Panc1 (cell line): ENCODE results near the gene ASCC2.

ENCODE experiments used
- POLR2AphosphoS5 ChIP-seq: IDR thresholded peaks from 2 replicates; pipeline ENCODE4 v1.6.1; 2012; ENCODE audit warnings: mild to moderate bottlenecking, low read depth, low read length, moderate library complexity
- TF ChIP-seq, protein P1 (sequence below): fragments of 450-650 bp; IDR thresholded peaks from 2 replicates; pipeline ENCODE4 v1.5.1; 2017; ENCODE audit warnings: mild to moderate bottlenecking
- TF ChIP-seq, protein P2 (sequence below), 2 experiments: IDR thresholded peaks; 2 replicates each; pipeline ENCODE4 v1.6.1; 2011 to 2012; ENCODE audit warnings: low read depth in 2 of 2, control low read depth in 1 of 2, low read length in 1 of 2, mild to moderate bottlenecking in 1 of 2, moderate library complexity in 1 of 2; ENCODE audit not compliant: insufficient read depth in 1 of 2

DNA sequence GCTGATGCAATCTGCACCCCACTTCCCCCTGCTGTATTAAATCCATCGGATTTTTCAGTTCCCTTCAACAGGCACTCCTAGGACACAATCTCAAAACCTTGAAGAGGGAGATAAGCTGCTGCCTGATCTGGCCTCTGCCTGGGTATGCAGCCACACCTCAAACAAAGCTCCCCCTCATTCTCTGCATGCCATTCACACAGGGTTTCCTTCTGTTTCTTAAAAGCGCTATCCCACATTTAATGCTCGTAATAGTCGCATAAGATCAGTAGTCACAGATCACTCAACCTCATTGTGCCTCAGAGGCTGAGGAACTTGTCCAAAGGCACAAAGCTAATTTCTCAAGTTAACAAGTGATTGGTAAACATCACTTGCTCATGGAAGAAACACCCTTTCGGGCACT is 36.9 kb downstream of the ASCC2 start:
- TF ChIP-seq, protein P1, sequence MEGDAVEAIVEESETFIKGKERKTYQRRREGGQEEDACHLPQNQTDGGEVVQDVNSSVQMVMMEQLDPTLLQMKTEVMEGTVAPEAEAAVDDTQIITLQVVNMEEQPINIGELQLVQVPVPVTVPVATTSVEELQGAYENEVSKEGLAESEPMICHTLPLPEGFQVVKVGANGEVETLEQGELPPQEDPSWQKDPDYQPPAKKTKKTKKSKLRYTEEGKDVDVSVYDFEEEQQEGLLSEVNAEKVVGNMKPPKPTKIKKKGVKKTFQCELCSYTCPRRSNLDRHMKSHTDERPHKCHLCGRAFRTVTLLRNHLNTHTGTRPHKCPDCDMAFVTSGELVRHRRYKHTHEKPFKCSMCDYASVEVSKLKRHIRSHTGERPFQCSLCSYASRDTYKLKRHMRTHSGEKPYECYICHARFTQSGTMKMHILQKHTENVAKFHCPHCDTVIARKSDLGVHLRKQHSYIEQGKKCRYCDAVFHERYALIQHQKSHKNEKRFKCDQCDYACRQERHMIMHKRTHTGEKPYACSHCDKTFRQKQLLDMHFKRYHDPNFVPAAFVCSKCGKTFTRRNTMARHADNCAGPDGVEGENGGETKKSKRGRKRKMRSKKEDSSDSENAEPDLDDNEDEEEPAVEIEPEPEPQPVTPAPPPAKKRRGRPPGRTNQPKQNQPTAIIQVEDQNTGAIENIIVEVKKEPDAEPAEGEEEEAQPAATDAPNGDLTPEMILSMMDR = no peak
- TF ChIP-seq, protein P2, sequence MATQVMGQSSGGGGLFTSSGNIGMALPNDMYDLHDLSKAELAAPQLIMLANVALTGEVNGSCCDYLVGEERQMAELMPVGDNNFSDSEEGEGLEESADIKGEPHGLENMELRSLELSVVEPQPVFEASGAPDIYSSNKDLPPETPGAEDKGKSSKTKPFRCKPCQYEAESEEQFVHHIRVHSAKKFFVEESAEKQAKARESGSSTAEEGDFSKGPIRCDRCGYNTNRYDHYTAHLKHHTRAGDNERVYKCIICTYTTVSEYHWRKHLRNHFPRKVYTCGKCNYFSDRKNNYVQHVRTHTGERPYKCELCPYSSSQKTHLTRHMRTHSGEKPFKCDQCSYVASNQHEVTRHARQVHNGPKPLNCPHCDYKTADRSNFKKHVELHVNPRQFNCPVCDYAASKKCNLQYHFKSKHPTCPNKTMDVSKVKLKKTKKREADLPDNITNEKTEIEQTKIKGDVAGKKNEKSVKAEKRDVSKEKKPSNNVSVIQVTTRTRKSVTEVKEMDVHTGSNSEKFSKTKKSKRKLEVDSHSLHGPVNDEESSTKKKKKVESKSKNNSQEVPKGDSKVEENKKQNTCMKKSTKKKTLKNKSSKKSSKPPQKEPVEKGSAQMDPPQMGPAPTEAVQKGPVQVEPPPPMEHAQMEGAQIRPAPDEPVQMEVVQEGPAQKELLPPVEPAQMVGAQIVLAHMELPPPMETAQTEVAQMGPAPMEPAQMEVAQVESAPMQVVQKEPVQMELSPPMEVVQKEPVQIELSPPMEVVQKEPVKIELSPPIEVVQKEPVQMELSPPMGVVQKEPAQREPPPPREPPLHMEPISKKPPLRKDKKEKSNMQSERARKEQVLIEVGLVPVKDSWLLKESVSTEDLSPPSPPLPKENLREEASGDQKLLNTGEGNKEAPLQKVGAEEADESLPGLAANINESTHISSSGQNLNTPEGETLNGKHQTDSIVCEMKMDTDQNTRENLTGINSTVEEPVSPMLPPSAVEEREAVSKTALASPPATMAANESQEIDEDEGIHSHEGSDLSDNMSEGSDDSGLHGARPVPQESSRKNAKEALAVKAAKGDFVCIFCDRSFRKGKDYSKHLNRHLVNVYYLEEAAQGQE (IDR thresholded peaks at IDR 0.05; ENCODE audit: insufficient read depth in 1 of 2, low read depth in 2 of 2, low read length in 1 of 2) = no peak
- TF ChIP-seq POLR2AphosphoS5 = no peak
